ENCODE data around the gene DIP2C. TPM values are rescaled to one million over a fixed set of nuclear protein-coding genes. Genes with fewer than 3 reads are reported as not detected.

DIP2C gene
- total and polyA plus RNA-seq, 2 donors (not counting 1 experiment from before 2014, with no cell fraction given), result 1.3 to 1.9 TPM

- Histone ChIP-seq H3K4me1 (ENCODE audit: control insufficient read depth in 2 of 2, insufficient read depth in 2 of 2, low read length in 2 of 2) (no peaks in the 10 kb centered on the region), H3K36me3 (replicated peaks in 1 of 2; ENCODE audit: control extremely low read depth in 1 of 2, control insufficient read depth in 1 of 2, extremely low read depth in 1 of 2, insufficient read depth in 2 of 2, low read length in 1 of 2) (no peaks in the 10 kb centered on the region), H3K27ac (ENCODE audit: low read length in 2 of 2) (no peak overlapping the region), H3K4me3 (ENCODE audit: control extremely low read depth in 1 of 5, extremely low read depth in 1 of 5, insufficient read depth in 1 of 5, low read depth in 2 of 5, low read length in 4 of 5) (no peak overlapping the region), H3K79me2 (ENCODE audit: control insufficient read depth, insufficient read depth, low read length) (no peaks in the 10 kb centered on the region), H3K27me3 (replicated peaks in 1 of 4; ENCODE audit: control extremely low read depth in 1 of 4, control insufficient read depth in 3 of 4, insufficient read depth in 4 of 4, low read length in 3 of 4) (peaks cover 0 to 17% (median 10%) of the 10 kb centered on the region in 4 experiments), H4K20me1 (ENCODE audit: control insufficient read depth, insufficient read depth, low read length, poor library complexity, severe bottlenecking) (no peaks in the 10 kb centered on the region), H2AFZ (ENCODE audit: insufficient read depth, low read depth, low read length, poor library complexity, severe bottlenecking) (no peak overlapping the region), H3K4me2 (replicated peaks; ENCODE audit: low read depth, low read length, poor library complexity, severe bottlenecking) (no peak overlapping the region), H3K9ac (ENCODE audit: low read length) (no peak overlapping the region), H3K9me3 (ENCODE audit: control extremely low read depth in 1 of 3, control insufficient read depth in 2 of 3, insufficient read depth in 1 of 3, low read length in 2 of 3) (no peaks in the 10 kb centered on the region)
- Mint-ChIP-seq H3K4me1 (no peaks in the 10 kb centered on the region), H3K9me3 (ENCODE audit: insufficient read depth) (no peaks in the 10 kb centered on the region), H3K27ac (no peak overlapping the region), H3K4me3 (no peak overlapping the region), H3K27me3 (peaks cover 21% of the 10 kb centered on the region)
- DNase-seq (no peak), ATAC-seq (ENCODE audit: low read depth) (no peak)
- intact Hi-C loops (cut with micrococcal nuclease), result no loop called here
- WGBS (ENCODE audit: insufficient coverage), result 87% methylated on average over 7 of the region's 10 CpGs
- TF ChIP-seq EZH2 (IDR thresholded peaks at IDR 0.05; ENCODE audit: borderline replicate concordance, insufficient read depth, low read depth, low read length, poor library complexity, severe bottlenecking), result no peak
- no peak for TF ChIP-seq CTCF (IDR thresholded peaks at IDR 0.05)
- CTCF ChIA-PET, result no interaction called here
- POLR2A ChIA-PET, result no interaction called here
These were observed 196.6 kb downstream of the DIP2C start for GRCh38 chr10:492836-493235.

GRCh38 chr10:491667-492424 is 197.6 kb downstream of the DIP2C start:
- Histone ChIP-seq H3K4me1 (ENCODE audit: control insufficient read depth in 2 of 2, insufficient read depth in 2 of 2, low read length in 2 of 2) (no peaks in the 10 kb centered on the region), H3K9me3 (ENCODE audit: control extremely low read depth in 1 of 3, control insufficient read depth in 2 of 3, insufficient read depth in 1 of 3, low read length in 2 of 3) (no peaks in the 10 kb centered on the region), H3K79me2 (ENCODE audit: control insufficient read depth, insufficient read depth, low read length) (no peaks in the 10 kb centered on the region), H3K9ac (ENCODE audit: low read length) (no peak overlapping the region), H3K27me3 (replicated peaks in 1 of 4; ENCODE audit: control extremely low read depth in 1 of 4, control insufficient read depth in 3 of 4, insufficient read depth in 4 of 4, low read length in 3 of 4) (peaks cover 0 to 17% (median 10%) of the 10 kb centered on the region in 4 experiments), H2AFZ (ENCODE audit: insufficient read depth, low read depth, low read length, poor library complexity, severe bottlenecking) (no peak overlapping the region), H3K36me3 (replicated peaks in 1 of 2; ENCODE audit: control extremely low read depth in 1 of 2, control insufficient read depth in 1 of 2, extremely low read depth in 1 of 2, insufficient read depth in 2 of 2, low read length in 1 of 2) (no peaks in the 10 kb centered on the region), H3K4me3 (ENCODE audit: control extremely low read depth in 1 of 5, extremely low read depth in 1 of 5, insufficient read depth in 1 of 5, low read depth in 2 of 5, low read length in 4 of 5) (no peak overlapping the region), H3K4me2 (replicated peaks; ENCODE audit: low read depth, low read length, poor library complexity, severe bottlenecking) (no peak overlapping the region), H3K27ac (ENCODE audit: low read length in 2 of 2) (no peak overlapping the region), H4K20me1 (ENCODE audit: control insufficient read depth, insufficient read depth, low read length, poor library complexity, severe bottlenecking) (no peaks in the 10 kb centered on the region)
- ChIA-PET CTCF (no interaction called here), POLR2A (no interaction called here)
- intact Hi-C loops (cut with micrococcal nuclease), result no loop called here
- Mint-ChIP-seq H3K27me3 (peaks cover 21% of the 10 kb centered on the region), H3K9me3 (ENCODE audit: insufficient read depth) (no peaks in the 10 kb centered on the region), H3K4me3 (no peak overlapping the region), H3K4me1 (no peaks in the 10 kb centered on the region), H3K27ac (no peak overlapping the region)
- ATAC-seq (ENCODE audit: low read depth) (no peak), DNase-seq (no peak)
- WGBS (ENCODE audit: insufficient coverage), result 89% methylated on average over 15 of the region's 16 CpGs
- TF ChIP-seq EZH2 (IDR thresholded peaks at IDR 0.05; ENCODE audit: borderline replicate concordance, insufficient read depth, low read depth, low read length, poor library complexity, severe bottlenecking) (no peak), CTCF (IDR thresholded peaks at IDR 0.05) (no peak)
